ENCODE results near the gene CCNE1. TPM values are rescaled to one million over a fixed set of nuclear protein-coding genes. Genes with fewer than 3 reads are reported as not detected.

The CCNE1 gene
- polyA plus RNA-seq, 1 of the 3 experiments (the other 2 are of a cell fraction) = 8.9 TPM

- no peak overlapping the region for H2AFZ ChIP-seq (ENCODE audit: low read depth)
- CTCF ChIA-PET = interaction anchor here (1.0 kb wide), 1 partner anchor 114 kb away, joined by 3 read pairs; no protein-coding TSS in a partner anchor
Measured at GRCh38 chr19:29831041-29831548, 19.3 kb downstream of the CCNE1 start.

More at GRCh38 chr19:29831041-29831548, 19.3 kb downstream of the CCNE1 start:
- no peaks in the 10 kb centered on the region for H3K4me1 ChIP-seq (ENCODE audit: control insufficient read depth in 1 of 2, insufficient read depth in 2 of 2, low read depth in 1 of 2, low read length in 1 of 2)
- no peaks in the 10 kb centered on the region for H3K36me3 ChIP-seq (replicated peaks in 1 of 2; ENCODE audit: control insufficient read depth in 1 of 2, insufficient read depth in 2 of 2, low read length in 1 of 2)
- no peak overlapping the region for H3K9ac ChIP-seq
- H3K79me2 ChIP-seq (ENCODE audit: insufficient read depth) = no peaks in the 10 kb centered on the region
- no peaks in the 10 kb centered on the region for H3K9me3 ChIP-seq
- no peak for DNase-seq
- H3K27ac ChIP-seq (ENCODE audit: low read depth in 2 of 2, low read length in 1 of 2) = no peak overlapping the region
- no peaks in the 10 kb centered on the region for H3F3A ChIP-seq (replicated peaks; ENCODE audit: insufficient read depth)
- no peaks in the 10 kb centered on the region for H4K20me1 ChIP-seq (ENCODE audit: insufficient read depth)
- TF ChIP-seq USF1 (IDR thresholded peaks at IDR 0.05; ENCODE audit: borderline replicate concordance, low read depth) = no peak
- no peak for TF ChIP-seq EZH2phosphoT487 (IDR thresholded peaks at IDR 0.05; ENCODE audit: borderline replicate concordance, low read depth)
- no peak for TF ChIP-seq RXRA (IDR thresholded peaks at IDR 0.05; ENCODE audit: borderline replicate concordance, low read depth)
- TF ChIP-seq MAX (IDR thresholded peaks at IDR 0.05; ENCODE audit: low read depth) = no peak
- TF ChIP-seq TCF12 (IDR thresholded peaks at IDR 0.05) = no peak
- no peak for TF ChIP-seq SIN3A (IDR thresholded peaks at IDR 0.05; ENCODE audit: borderline replicate concordance, low read depth, low read length)
- TF ChIP-seq FOXJ3 (CRISPR knock-in tag; IDR thresholded peaks at IDR 0.05) = no peak
- TF ChIP-seq NRF1 (IDR thresholded peaks at IDR 0.05; ENCODE audit: low read depth, low read length) = no peak
- no peak for TF ChIP-seq MEF2A (IDR thresholded peaks at IDR 0.05; ENCODE audit: borderline replicate concordance, low read depth)
- no peak for TF ChIP-seq NFIC (IDR thresholded peaks at IDR 0.05; ENCODE audit: borderline replicate concordance)
- no peak for TF ChIP-seq SMC3 (IDR thresholded peaks at IDR 0.05; ENCODE audit: low read depth, low read length)
- no peak for TF ChIP-seq FOSL2 (IDR thresholded peaks at IDR 0.05; ENCODE audit: borderline replicate concordance, low read depth)
- TF ChIP-seq REST (IDR thresholded peaks at IDR 0.05; ENCODE audit: low read depth, low read length) = no peak
- POLR2A ChIA-PET = no interaction called here
- no peaks in the 10 kb centered on the region for H3K27me3 ChIP-seq (ENCODE audit: insufficient read depth)
- H3K9me2 ChIP-seq = no peaks in the 10 kb centered on the region
- no peak overlapping the region for H3K4me3 ChIP-seq (ENCODE audit: low read depth in 2 of 2, low read length in 1 of 2)
- no peak overlapping the region for H3K4me2 ChIP-seq
- WGBS (ENCODE audit: low lambda C conversion rate) = 45% methylated on average over 12 of the region's 12 CpGs
